GM23338 (cell line): ENCODE measurements around the gene KCNQ5.

ENCODE experiments used
- EZH2 ChIP-seq: fragments of 200-600 bp; sonication (generic); IDR thresholded peaks from one replicate; pipeline ENCODE4 v1.8.0; 2017; ENCODE audit warnings: antibody characterized with exemption, mild to moderate bottlenecking, low read depth; ENCODE audit not compliant: unreplicated experiment
- EZH2phosphoT487 ChIP-seq: fragments of 200-600 bp; sonication (generic); IDR thresholded peaks from one replicate; pipeline ENCODE4 v1.8.1; 2018; ENCODE audit warnings: antibody characterized with exemption; ENCODE audit not compliant: unreplicated experiment
- TF ChIP-seq, protein P1 (sequence below), 2 experiments: fragments of 200-600 bp in 1 of 2; sonication (generic) in 1 of 2; conservative IDR thresholded peaks; 2 replicates each; pipeline versions ENCODE4 v1.5.1 to v1.6.1; 2016 to 2017; ENCODE audit warnings: antibody characterized with exemption in 2 of 2, low read depth in 2 of 2, mild to moderate bottlenecking in 2 of 2, moderate library complexity in 1 of 2
- TF ChIP-seq, protein P2 (sequence below): IDR thresholded peaks from one replicate; pipeline ENCODE4 v1.6.1; 2018; ENCODE audit warnings: antibody characterized with exemption; ENCODE audit not compliant: unreplicated experiment

DNA sequence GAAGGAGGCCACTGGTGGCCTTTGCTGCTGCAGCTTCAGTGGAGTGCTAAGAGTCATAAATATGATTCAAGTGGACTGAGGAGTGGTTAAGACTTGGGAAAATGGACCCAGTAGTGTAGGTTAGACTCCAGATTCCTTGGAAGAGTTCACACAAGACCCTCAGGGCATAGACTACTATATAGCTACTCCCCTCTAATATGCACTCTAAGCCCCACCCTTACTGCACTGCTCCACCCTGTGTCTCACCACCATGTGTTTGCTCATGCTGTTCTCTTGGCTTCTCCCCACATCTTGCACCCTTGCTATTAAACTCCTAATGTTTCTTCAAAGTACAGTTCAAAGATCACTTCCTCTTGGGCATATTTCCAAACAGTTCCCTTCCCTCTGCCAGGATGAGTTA, 5.7 kb downstream of the KCNQ5 start:
- TF ChIP-seq, protein P1, sequence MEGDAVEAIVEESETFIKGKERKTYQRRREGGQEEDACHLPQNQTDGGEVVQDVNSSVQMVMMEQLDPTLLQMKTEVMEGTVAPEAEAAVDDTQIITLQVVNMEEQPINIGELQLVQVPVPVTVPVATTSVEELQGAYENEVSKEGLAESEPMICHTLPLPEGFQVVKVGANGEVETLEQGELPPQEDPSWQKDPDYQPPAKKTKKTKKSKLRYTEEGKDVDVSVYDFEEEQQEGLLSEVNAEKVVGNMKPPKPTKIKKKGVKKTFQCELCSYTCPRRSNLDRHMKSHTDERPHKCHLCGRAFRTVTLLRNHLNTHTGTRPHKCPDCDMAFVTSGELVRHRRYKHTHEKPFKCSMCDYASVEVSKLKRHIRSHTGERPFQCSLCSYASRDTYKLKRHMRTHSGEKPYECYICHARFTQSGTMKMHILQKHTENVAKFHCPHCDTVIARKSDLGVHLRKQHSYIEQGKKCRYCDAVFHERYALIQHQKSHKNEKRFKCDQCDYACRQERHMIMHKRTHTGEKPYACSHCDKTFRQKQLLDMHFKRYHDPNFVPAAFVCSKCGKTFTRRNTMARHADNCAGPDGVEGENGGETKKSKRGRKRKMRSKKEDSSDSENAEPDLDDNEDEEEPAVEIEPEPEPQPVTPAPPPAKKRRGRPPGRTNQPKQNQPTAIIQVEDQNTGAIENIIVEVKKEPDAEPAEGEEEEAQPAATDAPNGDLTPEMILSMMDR (conservative IDR thresholded peaks at IDR 0.05; ENCODE audit: low read depth in 2 of 2) = no peak
- TF ChIP-seq EZH2 (no peak), EZH2phosphoT487 (no peak)
- TF ChIP-seq, protein P2, sequence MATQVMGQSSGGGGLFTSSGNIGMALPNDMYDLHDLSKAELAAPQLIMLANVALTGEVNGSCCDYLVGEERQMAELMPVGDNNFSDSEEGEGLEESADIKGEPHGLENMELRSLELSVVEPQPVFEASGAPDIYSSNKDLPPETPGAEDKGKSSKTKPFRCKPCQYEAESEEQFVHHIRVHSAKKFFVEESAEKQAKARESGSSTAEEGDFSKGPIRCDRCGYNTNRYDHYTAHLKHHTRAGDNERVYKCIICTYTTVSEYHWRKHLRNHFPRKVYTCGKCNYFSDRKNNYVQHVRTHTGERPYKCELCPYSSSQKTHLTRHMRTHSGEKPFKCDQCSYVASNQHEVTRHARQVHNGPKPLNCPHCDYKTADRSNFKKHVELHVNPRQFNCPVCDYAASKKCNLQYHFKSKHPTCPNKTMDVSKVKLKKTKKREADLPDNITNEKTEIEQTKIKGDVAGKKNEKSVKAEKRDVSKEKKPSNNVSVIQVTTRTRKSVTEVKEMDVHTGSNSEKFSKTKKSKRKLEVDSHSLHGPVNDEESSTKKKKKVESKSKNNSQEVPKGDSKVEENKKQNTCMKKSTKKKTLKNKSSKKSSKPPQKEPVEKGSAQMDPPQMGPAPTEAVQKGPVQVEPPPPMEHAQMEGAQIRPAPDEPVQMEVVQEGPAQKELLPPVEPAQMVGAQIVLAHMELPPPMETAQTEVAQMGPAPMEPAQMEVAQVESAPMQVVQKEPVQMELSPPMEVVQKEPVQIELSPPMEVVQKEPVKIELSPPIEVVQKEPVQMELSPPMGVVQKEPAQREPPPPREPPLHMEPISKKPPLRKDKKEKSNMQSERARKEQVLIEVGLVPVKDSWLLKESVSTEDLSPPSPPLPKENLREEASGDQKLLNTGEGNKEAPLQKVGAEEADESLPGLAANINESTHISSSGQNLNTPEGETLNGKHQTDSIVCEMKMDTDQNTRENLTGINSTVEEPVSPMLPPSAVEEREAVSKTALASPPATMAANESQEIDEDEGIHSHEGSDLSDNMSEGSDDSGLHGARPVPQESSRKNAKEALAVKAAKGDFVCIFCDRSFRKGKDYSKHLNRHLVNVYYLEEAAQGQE = no peak
